Head of caudate nucleus (tissue), 42 donors: ENCODE data around the gene ZNF101.

Source experiments
- DNase-seq, 42 donors: peaks; one replicate each; pipeline versions ENCODE4 v3.0.0 to v3.0.0-alpha.2; 2020 to 2021; ENCODE audit warnings: mixed read lengths in 7 of 42
- intact Hi-C: fragments of 100-400 bp; cut with DNase I; formaldehyde crosslinking; loops from one replicate; pipeline ENCODE4 v1.15.0; 2022

ZNF101 gene

DNA sequence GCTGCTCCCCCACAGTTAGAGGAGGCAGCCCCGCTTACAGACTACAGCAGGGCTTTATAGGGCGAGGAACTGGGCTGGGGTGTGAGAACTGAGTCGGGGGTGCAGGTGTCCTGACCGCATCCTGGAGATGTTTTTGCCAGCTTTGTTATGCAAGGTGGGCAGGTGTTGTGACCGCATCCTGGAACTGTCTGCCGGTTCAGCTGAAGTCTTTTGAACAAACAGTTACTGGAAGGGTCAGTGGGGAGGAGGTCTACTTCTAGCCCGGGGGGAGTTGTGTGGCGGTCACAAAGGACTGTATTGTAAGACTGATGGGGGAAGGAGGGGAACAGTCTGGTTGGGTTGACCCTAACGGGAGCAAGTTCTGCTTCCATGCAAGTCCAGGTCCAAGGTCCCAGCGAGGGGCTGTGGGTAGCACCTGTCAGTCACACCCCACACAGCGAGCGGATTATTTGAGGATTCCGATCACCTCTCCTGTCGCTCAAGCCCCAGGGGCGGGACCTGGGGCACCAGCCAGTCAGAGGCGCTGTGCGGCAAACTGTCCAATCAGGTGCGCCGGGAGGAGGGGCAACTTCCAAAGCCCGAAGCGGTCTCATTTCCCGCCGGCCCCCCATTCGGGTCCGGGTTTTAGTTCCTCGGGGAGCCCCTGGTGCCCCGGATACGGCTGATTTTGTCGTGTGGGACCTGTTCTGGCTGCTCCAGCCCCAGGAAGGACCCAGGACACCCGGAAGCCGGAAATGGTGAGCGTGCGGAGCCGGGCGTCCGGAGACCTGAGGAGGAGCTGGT lies at the start of gene ZNF101:
ZNF101 (plus strand) TSS at position 610 of the 783 bp plus-strand sequence; CDS start at position 735, 125 bp downstream.
- peak; percentile 91 to 98 (median 96) for DNase-seq
- intact Hi-C loops, result no loop called here

DNA sequence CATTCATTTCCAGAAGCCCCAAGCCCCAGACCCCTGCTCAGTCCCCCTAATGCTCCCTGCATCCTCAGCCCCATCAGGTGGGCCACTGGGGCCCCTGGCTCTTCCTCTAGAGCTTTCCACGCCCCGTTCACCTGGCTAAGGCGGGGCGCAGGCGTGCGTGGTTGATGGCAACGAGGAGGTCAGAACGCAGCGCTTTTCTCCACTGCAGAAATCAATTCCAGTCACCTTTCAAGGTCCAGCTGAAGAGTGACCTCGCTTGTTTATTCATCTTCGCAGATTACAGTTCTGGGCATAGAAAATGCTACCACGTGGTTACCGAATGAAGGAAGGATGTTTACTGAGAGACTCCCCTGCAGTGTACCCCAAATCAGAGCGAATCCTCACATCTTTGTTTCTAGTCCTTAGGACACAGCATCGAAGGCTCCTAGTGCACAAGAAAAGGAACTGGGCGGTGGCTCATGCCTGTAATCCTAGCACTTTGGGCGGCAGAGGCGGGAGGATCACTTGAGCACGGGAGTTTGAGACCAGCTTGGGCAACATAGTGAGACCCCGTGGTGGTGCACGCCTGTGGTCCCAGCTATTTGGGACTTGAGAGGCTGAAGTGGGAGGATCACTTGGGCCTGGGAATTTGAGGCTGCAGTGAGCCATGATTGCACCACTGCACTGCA lies 49.3 kb upstream of the ZNF101 start:
- DNase-seq, result no peak
- intact Hi-C loops, result no loop called here

DNA sequence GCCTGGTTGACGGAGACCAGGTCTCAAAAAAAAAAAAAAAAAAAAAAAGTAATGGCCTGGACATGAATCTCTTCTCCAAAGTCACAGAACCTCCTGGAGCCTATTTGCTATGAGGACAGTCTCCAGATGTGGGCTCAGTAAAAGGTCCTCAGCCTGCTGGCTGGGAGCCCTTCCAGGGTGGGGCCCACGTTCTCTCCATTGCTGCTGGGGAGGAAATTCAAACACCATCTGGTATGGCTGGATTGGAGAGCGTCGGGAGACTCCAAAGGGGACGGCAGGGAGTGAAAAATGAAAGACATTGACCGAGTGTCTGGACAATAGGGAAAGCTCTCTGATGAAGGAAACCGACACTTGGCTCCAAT lies 48.8 kb upstream of the ZNF101 start:
- intact Hi-C loops, result no loop called here

DNA sequence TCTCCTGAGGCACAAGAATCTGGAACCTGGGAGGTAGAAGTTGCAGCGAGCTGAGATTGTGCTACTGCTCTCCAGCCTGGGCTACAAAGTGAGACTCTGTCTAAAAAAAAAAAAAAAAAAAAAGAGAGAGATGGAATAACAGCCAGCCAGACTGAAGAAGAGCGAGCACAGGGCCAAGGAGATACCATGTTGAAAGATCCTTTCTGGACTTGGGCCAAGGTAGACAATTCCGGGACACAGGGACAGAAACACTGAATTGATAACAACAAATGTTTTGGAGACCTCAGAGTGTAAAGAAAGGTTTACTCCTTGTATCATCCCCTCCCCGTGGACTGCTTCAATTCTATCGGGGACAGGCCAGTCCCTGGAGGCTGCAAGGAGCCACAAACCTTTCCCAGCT lies 45.3 kb upstream of the ZNF101 start:
- no peak for DNase-seq
- intact Hi-C loops, result no loop called here

More for the DNA sequence above, 48.8 kb upstream of the ZNF101 start:
- no peak for DNase-seq

DNA sequence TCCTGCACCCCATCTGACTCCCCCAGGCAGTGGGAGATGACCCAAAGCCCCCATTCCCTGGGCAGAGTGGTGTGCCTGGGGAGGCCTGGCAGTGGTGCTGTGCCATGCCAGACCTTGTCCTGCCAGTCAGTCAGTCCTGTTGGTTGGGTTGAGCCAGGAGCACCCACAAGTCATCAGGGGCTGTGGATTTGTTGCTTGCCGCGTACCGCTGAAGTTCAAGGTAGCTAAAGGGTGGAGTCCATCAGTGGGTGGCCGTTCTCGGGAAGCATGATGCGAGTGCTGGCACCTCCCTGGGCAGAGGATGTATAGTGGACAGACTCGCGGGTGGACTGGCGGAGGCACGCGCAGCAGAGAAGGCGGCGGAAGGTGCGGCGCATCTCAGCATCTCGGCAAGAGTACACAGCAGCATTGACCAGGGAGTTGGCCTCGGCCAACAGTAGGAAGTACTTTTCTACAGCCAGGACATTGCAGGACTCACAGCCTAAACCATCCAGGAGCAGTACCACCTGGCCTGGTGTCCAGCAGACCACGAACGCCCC lies 44.5 kb upstream of the ZNF101 start:
- no peak for DNase-seq
- intact Hi-C loops, result no loop called here

DNA sequence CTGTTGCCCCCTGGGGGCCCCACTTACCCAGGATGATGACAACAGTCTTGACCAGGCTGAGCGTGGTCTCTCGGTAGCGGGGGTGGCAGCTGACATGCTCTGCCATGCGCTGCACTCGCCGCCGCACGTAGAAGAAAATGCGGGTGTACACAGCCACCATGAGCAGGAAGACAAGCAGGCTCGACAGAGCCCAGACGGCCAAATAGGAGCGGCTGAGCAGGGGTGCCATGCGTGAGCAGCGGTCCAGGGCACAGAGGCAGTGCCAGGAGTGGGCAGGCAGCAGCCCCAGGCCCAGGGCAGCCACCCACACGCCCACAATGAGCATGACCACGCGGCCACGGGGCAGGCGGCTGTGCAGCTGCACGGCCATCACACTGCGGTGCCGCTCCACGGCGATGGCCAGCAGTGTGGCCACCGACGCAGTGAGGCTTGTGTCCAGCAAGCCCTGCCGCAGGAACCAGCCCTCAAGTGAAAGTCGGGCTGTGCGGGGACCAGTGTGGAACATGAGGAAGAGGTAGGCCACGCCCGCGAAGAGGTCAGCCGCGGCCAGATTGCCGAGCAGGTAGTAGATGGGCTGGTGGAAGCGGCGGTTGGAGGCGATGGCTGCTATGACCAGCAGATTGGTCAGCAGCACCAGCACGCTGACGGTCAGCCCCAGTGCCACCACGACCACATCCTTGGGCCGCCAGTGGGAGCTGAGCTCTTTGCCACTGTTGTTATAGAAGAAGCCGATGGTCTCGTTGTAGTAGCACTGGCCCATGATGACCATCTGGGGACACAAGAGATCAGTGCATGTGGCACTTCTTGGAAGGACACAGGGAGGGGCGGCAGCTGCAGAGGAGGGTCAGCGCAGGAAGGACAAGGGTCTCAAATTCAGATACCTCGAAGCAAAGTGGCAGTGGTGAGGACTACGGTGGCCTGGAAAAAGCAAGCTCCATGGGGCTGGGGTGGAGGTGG lies 41.8 kb upstream of the ZNF101 start:
- no peak for DNase-seq
- intact Hi-C loops, result no loop called here

DNA sequence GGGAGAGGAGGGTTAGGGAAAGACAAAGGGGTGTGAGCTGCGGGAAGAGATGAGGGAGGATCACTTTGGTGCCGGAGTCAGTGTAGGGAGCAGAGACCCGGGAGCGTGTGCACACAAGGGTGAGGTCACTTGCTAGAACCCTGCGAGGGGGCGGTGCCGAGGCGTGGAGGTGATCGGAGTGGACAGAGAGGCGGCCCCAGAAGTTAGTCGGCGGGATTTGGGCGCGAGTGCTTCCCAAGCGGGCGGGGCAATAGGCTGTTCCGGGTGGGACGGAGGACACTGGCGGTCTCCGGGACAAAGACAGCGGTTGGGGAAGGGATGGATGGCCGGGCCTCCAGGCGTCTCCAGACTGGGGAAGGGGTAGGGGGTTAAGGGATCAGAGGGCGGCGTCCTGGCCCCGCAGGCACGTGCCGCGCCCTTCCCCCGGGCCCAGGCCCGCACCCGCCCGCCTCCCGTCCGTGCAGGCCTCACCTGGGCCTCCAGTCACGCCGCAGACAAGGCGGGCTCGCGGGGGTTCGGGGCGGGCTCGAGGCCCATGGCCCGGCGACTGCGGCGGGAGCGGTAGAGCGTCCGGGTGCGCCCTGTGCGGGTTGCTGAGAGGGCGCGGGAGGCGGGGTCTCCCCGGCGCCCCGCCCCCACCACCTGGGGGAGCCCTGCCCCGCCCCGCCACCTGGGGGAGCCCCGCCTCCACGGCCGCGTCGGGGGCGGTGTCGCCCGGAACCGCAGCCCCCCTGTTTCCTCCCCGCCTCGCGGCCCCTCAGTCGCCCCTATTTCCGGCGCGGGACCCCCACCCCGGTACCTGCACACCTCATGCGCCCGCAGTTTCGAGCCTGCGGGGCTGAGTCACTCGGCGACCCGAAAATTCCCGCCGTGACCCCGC lies 40.8 kb upstream of the ZNF101 start, which contains the start of gene LPAR2:
LPAR2 (minus strand) TSS at position 600 of the 880 bp plus-strand sequence. CDS start 945 bp downstream, outside the sequence.
- peak in 4 of 42 donors; percentile 30 to 43 (median 40) for DNase-seq

DNA sequence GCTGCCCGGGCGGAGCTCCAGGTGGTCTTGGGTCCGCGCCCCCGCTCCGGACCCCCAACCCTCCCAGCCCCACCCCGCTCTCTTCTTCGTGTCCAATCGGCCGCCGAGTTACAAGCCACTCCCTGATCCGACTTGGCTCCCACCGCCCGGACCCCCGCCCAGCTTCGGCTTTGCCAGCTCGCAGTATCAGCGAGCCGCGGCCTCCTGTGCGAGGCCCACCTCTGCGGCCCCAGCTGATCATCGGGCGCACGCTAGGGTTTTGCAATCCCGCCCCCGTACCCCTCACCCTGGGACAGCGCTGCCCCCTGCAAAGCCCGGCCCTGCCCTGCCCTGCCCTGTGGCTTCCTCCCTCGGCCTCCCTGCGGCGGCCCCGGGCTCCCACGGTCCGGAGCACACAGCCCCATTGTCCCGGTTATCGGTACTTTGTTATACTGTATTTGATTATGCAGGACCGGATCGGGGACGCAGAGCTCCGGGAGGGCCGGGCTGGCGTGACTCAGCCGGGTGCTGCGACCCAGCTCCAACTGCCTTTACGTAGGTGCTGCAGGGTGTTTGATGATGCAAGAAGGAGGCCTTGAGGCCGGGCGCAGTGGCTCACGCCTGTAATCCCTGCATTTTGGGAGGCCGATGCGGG lies 40.0 kb upstream of the ZNF101 start:
- DNase-seq, result no peak
- intact Hi-C loops, result no loop called here

More for the DNA sequence above, 40.8 kb upstream of the ZNF101 start, which contains the start of gene LPAR2:
- intact Hi-C loops, result no loop called here

DNA sequence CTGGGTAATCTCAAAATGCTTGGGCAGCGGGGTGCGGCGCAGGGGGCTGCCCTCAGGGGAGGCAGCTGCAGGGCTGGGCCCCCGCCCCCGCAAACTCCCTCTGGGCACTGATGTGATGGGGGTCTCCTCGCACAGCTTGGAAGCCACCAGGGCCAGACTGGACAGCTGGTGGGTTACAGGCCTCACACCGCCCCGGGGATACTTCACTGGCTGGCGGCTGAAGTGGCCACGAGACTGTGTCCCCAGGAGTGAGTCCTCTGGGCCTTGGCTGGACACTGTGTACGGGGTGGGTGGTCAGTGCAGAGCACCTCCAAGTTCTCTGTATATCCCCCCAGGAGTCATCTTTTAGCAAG lies 38.6 kb upstream of the ZNF101 start:
- intact Hi-C loops, result no loop called here
- no peak for DNase-seq

DNA sequence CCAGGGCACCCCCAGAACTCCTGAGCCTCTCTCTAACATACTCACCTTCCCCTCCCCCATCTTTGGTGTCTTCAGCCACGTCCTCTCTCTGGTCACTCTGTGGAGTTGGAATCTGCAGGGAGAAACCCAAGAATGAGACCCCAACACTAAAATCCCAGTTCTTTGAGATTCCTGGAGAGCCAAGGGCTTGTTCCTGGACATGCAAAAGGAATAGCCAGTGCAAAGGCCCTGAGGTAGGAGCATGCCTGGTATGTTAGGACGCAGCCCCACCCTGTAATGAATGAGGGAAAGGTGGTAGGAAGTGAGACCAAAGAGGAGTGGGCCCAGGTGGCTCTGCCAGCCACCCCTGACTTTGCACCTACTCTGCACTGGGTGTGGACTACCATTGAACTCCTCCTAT lies 38.2 kb upstream of the ZNF101 start:
- intact Hi-C loops, result no loop called here
- DNase-seq, result no peak

DNA sequence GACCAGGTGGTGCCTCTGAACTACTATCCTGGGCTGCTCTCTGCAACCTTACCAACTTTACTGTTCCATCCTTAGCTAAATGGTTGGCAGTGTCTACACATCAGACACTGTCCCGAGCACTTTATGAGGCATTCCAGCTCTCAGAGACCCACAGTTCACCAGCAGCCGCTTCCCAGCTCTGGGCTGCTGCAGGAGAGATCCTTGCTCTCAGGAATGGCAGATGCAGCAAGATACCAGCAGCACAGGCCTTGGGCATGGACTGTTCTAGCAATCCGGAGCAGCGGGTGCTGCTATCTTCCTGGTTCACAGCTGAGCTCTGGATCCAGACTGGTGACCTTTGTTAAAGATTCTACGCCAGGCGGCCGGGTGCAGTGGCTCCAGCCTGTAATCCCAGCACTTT lies 37.3 kb upstream of the ZNF101 start:
- intact Hi-C loops, result no loop called here
- no peak for DNase-seq

DNA sequence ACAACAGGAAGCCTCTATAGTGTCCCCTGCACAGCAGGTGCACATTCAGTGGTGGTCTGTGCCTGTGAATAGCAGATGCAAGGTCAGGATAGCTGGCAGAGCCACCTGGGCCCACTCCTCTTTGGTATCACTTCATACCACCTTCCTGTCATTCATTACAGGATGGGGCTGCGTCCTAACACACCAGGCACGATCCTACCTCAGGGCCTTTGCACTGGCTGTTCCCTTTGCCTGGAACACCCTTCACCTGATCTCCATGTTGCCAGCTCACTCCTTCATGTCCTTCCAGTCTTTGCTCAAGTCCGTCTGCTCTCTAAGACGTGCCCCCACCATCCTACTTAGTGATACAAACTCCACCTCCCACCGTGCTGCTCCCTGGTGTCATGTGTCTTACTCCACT lies 36.0 kb upstream of the ZNF101 start:
- no peak for DNase-seq
- intact Hi-C loops, result no loop called here

DNA sequence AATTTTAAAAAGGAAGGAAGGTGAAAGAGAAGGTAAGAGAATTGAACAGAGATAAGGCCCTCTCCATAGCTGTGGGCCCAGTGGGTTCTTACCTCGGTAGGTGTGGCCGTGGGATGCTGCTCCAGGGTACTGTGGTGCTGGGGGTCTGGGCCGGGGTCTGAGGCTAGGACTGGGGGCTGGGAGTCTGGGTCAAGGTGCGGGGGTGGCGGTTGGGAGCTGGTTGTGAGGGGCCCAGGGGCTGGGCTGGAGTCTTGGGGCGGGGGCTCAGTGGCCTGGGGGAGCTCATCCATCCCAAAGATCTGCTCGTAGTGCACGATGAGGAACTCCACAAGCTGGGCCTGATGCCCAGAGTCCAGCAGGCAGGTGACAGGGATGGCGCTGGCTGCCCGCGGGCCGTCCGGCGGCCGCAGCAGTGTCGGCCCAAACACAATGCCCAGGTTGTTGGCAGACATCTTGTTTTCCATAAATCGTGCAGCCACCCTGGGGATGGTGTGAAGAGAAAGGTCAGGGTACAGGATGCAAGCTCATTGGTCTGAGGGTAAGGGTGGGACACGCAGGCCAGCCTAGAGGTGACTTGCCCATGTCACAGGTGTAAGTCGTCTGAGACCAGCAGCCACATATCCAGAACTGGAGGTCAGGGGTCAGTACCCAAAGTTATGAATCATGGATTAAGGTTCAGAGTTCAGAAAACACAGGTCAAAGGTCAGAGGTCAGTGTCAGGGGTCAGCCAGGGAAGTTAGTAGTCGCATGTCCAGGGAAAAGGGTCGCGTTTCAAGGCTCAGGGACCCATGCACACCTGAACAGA lies 34.7 kb upstream of the ZNF101 start:
- intact Hi-C loops, result no loop called here
- DNase-seq, result no peak

DNA sequence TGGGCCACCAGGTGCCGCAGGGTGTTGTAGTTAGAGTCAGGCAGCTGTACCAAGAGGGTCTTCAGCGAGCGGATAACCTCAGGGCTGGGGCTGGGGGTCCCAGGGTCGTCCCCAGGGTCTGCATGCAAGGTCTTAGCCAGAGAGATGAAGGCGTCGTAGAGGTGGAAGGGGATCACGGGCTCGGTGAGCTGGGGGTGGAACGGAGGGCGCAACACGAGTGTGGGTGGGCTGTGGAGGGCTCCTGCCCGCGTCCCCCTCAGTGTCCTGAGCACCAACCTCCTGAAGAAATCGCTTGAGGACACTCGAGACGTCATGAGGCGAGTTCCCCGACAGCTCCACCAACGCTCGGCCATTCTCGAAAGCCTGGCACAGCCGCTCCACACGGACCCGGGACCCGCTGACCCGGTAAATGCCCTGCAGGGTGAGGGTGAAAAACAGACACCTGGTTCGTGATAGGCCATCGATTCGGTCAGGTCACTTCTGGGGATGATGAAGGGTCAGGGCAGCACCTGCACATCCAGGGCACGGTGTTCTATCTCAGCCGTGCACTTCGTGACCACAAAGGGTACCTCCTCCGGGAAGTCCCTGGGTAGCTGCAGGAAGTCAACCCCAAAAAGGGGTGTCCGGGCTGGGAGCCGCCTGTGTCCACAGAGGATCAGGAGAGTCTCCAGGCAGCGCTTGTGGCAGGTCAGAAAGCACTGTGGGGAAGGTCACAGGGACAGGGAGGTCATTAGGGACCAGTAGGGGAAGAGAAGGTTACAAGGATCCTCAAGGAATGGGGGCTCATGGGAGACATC lies 33.9 kb upstream of the ZNF101 start:
- intact Hi-C loops, result no loop called here
- DNase-seq, result no peak

DNA sequence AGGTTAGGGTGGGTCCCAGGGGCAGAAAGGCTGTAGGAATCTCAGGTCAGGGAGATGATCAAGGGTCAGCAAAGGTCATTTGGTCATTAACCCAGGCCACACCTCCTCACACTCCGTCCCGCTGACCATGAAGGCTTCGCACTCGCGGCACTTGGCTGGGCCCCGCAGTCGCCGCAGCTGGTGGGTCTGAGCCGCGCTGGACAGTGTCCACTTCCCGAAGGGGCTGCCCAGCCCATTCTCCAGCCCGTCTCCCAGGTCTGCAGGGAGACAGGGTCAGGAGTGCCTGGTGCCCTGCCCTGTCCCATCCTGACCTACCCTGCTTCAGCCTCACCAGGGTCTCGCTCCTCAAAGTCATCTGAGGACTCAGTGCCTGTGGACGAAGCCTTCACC lies 33.3 kb upstream of the ZNF101 start:
- intact Hi-C loops, result no loop called here
- no peak for DNase-seq

DNA sequence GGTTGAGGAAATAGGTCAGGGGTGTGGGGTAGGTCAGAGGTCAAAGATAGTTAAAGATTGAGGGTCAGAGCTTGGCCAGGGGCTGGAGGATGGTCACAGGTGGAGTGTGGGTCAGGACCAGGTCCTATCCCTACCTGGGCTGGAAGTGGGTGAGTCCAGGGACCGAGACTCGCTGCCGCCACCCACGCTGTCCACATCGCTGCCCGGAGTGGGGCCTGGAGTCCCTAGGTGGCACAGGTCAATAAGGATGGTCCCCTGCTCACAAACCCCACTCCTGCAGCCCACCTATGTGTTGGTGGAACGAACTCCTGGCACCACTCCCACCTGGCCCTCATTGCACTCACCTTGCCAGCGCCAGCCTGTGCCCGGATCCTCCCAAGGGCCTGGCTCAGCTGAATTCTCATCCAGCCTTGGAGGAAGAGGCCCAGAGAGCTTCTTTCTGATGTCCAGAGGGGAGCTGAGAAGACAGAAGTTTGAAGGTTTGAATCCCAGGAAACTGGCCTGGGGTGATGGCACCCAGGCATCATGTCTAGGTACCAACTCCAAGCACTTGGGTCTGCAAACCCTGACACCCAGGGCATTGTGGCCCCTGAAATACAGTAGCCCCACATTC lies 32.0 kb upstream of the ZNF101 start:
- no peak for DNase-seq
- intact Hi-C loops, result no loop called here
